NAMALWA (cell line): ENCODE results near the gene SNHG17.
"Not testable (repeated sequence)": the region's sequence is repeated elsewhere in the genome, so short reads cannot be mapped to it uniquely, and the experiment has no call there.

Experiments
- DNase-seq: peaks from one replicate; pipeline ENCODE4 v3.0.0-alpha.2; 2015; ENCODE audit warnings: low spot score

Gene SNHG17

DNA sequence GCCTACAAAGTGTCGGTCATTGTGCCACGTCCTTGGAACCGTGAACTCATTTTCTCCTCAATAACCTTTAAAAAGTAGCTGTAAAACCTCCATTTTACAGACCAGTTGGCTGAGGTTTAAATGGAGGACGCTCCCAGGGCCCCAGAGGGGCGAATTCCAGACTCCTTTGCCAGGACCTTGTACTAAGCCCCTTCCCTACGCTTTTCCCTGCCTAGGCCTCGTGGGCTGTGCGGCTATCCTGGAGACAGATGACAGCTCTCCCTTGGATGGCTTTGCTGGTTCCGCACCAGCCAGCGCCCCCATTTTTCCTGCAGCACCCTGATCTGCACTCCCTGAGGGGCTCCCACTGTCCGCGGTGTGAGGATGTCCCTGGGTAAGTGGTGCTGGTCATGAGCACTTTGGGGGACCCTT is 12.1 kb upstream of the SNHG17 start:
- DNase-seq, result no peak

DNA sequence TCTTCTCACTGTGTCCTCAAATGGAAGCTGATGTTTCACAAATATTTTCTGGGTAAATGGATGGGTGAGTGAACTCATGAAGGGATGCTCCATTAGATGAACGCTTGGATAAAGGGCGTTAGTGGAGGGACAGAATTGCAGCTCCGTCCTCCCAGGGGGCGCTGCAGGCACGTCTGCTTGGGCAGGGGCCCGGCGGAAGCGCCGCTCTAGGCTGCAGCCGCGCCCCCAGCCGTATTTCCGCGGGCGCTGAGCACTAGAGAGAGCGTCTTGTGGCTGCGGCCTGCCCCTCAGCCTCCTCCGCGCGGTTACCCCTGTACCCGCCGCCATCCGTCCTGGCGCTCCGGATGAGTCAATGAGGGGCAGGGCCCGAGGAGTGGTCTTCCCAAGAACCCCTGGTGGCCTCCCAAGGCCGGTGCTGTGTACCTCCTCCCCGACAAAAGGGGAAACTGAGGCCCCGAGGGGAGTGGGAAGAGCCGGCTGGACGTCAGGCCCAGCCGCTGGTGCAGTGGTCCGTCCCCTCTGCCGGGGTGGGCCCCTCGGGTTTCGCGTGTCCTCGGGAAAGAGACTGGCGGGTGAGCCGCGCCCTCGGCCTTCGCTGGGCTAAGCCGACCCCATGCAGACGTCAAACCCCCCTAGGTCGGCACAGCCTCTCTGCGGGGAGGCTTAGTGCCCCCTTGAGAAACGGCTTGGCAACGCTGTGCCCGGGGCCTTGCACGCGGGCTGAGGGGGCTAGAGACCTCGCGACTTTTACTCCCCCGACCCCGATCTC is 11.5 kb upstream of the SNHG17 start:
- peak; percentile 93 for DNase-seq

DNA sequence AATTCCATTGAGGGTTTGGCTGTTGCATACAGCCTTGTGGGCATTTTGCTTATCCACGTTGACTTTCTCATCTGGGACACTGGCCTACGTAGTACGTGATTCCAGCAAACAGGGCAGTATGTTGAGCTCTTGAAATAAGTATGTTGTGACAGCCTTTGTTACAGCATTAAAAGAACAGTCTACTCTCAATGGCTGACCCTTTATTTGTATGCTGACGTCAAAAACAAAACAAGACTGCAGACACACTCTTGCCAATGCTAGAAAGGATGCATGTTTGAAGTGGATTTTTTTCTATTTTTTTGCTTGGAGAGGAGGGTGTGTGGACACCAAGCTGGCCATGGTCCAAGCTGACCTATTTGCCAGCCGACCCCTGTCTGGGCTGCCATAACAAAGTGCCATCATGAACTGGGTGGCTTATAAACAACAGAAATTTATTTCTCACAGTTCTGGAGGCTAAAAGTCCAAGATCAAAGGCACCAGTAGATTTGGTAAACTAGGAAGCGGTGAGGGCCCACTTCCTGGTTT is 10.8 kb upstream of the SNHG17 start:
- DNase-seq, result no peak

- DNase-seq, result no peak
Observed at GRCh38 chr20:38445381-38445796, 10.3 kb upstream of the SNHG17 start.

GRCh38 chr20:38441916-38442315 is 6.8 kb upstream of the SNHG17 start:
- no peak for DNase-seq

- not testable (repeated sequence) for DNase-seq
Observed at GRCh38 chr20:38441110-38441509, 6.0 kb upstream of the SNHG17 start.

GRCh38 chr20:38437796-38438195 is 2.7 kb upstream of the SNHG17 start:
- DNase-seq, result no peak

GRCh38 chr20:38435555-38435939 is 419 bp upstream of the SNHG17 start:
- DNase-seq, result no peak

DNA sequence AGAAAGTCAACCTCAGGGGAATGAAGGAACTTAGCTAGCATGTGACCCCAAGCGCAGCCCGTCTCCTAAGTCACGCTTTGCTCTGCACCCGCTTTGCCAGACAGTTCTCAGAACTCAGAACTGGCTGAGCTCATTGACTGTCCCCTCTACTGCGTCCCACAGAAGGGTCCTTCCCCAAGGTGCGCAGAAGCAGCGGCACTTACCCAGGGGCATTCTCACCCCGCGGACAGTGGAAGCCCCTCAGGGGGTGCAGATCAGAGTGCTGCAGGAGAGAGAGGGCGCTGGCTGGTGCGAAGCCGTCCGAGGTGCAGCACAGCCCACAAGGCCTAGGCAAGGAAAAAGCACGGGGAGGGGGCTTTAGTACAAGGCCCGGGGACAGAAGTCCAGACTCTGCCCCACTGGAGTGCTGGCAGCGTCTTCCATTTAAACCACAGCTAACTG is 807 bp downstream of the SNHG17 start:
- DNase-seq, result peak; percentile 40

DNA sequence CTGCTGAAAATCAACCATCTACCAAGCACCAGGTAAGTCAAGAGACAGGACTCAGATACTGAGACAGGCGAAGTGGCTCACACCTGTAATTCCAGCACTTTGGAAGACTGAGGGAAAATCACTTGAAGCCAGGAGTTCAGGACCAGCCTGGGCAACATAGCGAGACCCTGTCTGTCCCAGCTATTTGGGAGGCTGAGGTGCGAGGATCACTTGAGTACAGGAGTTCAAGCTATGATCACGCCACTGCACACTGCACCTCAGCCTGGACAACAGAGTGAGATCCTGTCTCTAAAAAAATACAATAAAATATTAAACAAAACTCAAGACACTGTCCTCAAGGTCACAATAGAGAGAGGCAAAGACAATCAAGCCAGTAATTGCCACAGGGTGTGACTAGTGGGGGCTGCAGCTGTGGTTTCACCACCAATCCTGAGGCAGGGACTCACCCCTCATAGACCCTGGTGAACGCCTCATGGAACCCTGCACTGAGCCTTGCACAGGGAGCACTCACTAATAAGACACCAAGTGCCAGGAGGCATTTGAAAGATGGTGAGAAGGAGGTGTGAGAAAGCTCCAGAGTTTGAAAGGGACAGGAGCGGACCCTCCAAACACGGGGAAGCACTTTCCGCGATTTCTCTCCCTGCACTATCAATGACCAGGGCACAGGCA is 1.7 kb downstream of the SNHG17 start:
- DNase-seq, result no peak

GRCh38 chr20:38432870-38433269 is 2.3 kb downstream of the SNHG17 start:
- DNase-seq, result not testable (repeated sequence)

- no peak for DNase-seq
Observed at GRCh38 chr20:38432292-38432691, 2.8 kb downstream of the SNHG17 start.

GRCh38 chr20:38430679-38431325 is 4.3 kb downstream of the SNHG17 start:
- DNase-seq, result no peak

DNA sequence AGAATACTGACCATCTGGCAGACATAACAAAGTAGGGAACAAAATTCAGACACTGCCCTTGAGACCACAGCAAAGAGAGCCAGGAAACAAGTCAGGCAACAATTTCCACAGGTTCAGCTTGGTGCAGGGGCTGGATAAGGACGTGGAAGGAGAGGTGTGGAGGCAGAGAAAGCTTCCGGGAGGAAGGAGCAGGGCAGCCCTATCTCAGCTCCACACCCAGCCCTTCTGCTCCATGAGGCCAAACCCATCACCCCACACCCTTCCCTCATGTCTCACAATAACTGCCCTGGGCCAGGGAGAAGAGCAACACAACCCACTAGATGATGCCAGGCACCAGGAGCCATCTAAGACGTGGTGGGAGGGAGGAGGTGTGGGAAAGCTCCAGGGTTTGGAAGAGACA is 5.8 kb downstream of the SNHG17 start:
- DNase-seq, result no peak

DNA sequence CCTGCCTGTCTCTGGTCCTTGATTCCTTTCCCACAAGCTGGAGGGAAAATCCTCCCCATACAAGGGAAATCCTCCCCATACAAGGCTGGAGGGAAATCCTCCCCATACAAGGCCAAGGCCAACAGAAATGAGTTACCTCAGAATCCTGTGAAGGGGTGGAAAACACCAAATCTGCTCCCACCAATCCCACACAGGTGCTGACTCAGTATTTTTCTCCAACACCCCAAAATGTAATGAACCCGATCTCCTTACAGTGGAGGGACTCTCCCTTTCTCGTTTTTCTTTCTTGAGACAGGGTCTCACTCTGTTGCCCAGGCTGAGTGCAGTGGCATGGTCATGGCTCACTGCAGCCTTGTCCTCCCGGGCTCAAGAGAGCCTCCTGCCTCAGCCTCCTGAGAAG is 6.3 kb downstream of the SNHG17 start:
- DNase-seq, result no peak

GRCh38 chr20:38427655-38428023 is 7.5 kb downstream of the SNHG17 start:
- DNase-seq, result no peak

DNA sequence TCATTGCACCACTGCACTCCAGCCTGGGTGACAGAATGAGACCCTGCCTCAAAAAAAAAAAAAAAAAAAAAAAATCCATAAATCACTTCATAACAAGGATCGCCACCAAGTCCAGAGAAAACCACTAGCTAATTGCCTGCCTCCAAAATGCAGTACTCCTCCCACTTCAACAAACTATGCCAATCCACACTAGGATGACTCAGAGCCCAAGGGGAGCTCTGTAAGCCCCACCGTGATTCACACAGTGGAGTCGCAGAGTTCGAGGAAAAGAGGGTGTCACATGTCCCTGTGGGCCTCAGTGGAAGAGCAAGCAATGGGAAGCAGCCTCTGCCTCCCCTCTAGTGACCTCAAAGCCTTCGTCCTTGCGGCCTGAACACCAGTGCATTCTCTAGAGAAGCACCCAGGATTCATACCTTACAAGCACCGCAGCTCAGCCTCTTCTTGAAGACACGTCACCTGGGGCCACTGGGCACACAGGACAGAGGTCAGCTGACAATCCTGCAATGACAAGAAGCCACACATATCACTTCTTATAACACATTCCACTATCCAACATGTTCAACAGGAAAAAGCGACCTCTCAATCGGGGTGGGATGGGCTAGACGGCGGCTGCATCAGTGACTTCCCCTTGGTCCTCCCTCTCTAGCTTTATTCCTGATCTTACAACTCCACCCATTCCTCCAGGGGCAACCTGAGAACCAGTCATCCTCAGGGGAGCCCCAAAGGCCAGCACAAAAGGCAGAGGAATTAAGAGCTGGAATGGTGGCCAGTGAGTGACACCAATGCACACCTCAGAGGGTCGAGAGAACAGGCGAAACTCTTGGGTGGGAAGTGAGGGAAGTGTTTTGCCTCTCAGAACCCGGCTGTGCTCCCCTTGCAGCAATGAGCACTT is 8.9 kb downstream of the SNHG17 start:
- no peak for DNase-seq

GRCh38 chr20:38424401-38424800 is 10.7 kb downstream of the SNHG17 start:
- DNase-seq, result no peak

GRCh38 chr20:38423541-38423940 is 11.6 kb downstream of the SNHG17 start:
- DNase-seq, result no peak

GRCh38 chr20:38421915-38422314 is 13.2 kb downstream of the SNHG17 start:
- DNase-seq, result no peak

DNA sequence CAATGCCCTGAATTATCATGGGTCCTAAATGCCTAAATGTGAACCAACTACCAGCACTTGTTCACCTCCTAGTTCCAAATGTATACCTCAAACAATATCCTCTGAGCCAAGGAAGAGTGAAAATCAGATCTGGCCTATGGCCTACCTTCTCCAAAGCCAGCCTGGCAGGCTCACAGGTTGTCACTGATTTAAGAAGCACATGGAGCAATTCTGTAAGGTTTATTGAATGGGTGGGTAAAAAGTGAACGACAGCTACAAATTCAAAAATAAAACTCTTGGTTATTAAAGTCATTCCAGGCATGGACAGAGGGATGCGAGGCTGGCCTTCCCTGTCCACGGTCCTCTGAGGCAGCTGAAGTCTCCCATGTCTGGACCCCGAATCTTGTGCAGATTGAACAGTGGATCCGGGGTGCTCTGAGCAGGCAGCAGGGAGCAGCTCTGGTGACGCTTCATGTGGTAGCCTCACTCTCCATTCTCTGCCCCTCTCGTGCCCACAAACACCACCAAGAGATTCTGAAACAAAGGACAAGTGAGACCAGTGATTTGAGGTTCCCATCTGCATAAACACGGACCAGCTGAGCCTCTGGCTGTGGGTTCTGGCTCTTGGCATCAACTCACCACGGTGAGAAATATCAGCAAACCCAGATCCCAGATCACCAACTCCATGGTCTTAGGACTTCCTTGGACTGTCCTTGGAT is 14.6 kb downstream of the SNHG17 start:
- DNase-seq, result no peak
